GM12878 (cell line): ENCODE data around the gene UNC13A. TPM values are rescaled to one million over a fixed set of nuclear protein-coding genes. Genes with fewer than 3 reads are reported as not detected.

Experiments
- ATAC-seq: fragments of 200-7000 bp; cut with Tn5 transposase; 3 replicates; pipeline ENCODE4 v1.9.1; 2020; ENCODE audit warnings: mild to moderate bottlenecking, moderate library complexity
- BruUV-seq: library from RNA; stranded (reverse); fragments of 400-500 nt; replicated peaks from 2 replicates; lab custom pipeline; 2021; lab: Mats Ljungman, UMichigan
- CTCF ChIA-PET: fragments of 300-600 bp; sonication (Branson Sonifier 250); formaldehyde crosslinking; extraction: SDS; loops from one replicate; lab custom pipeline; 2021; ENCODE audit warnings: inconsistent platforms; lab: Yijun Ruan, JAX
- POLR2A ChIA-PET: fragments of 350-600 bp; formaldehyde crosslinking; extraction: SDS; loops from one replicate; lab custom pipeline; 2021; ENCODE audit warnings: inconsistent platforms; lab: Charles Lee
- RAD21 ChIA-PET: fragments of 300-600 bp; sonication (Branson Sonifier 250); formaldehyde crosslinking; loops from one replicate; lab custom pipeline; 2023; ENCODE audit warnings: antibody characterized with exemption; ENCODE audit not compliant: unreplicated experiment; lab: Charles Lee
- SMC1A ChIA-PET: fragments of 300-600 bp; sonication (Branson Sonifier 250); formaldehyde crosslinking; loops from one replicate; lab custom pipeline; 2023; ENCODE audit not compliant: unreplicated experiment, uncharacterized antibody; lab: Charles Lee
- DNase-seq: peaks from one replicate; pipeline ENCODE4 v3.0.0-alpha.2; 2011; ENCODE audit warnings: low read depth, low spot score
- FAIRE-seq: peaks from 3 replicates; lab custom pipeline; 2011; peaks lifted over from hg19 to GRCh38; lab: Jason Lieb, UNC
- H2AFZ ChIP-seq: 2 replicates; pipeline ENCODE4 v1.6.0; 2011; ENCODE audit warnings: low read depth, low read length, control low read depth; ENCODE audit not compliant: control insufficient read depth
- H3K27ac ChIP-seq: 2 replicates; pipeline ENCODE4 v1.5.1; 2011; ENCODE audit warnings: control low read depth; ENCODE audit not compliant: control insufficient read depth, insufficient read depth
- H3K27me3 ChIP-seq, 2 experiments: replicated peaks in 1 of 2; 2 replicates each; pipeline versions ENCODE4 v1.6.0 to v1.6.1; 2011; ENCODE audit warnings: low read length in 1 of 2; ENCODE audit not compliant: control insufficient read depth in 2 of 2, insufficient read depth in 2 of 2
- H3K36me3 ChIP-seq, 2 experiments: 2 replicates each; pipeline ENCODE4 v1.5.1; 2011; ENCODE audit warnings: low read length in 1 of 2; ENCODE audit not compliant: control insufficient read depth in 2 of 2, insufficient read depth in 2 of 2
- H3K4me1 ChIP-seq: 2 replicates; pipeline ENCODE4 v1.6.1; 2011; ENCODE audit warnings: mild to moderate bottlenecking, low read length, moderate library complexity, mixed read lengths; ENCODE audit not compliant: control insufficient read depth, insufficient read depth
- H3K4me2 ChIP-seq: 2 replicates; pipeline ENCODE4 v1.6.0; 2011; ENCODE audit warnings: control low read depth; ENCODE audit not compliant: control insufficient read depth, insufficient read depth
- H3K4me3 ChIP-seq: fragments of 200-600 bp; sonication (generic); 2 replicates; pipeline ENCODE4 v1.5.1; 2016
- H3K79me2 ChIP-seq: 2 replicates; pipeline ENCODE4 v1.6.0; 2011; ENCODE audit warnings: low read length; ENCODE audit not compliant: control insufficient read depth, insufficient read depth
- H3K9ac ChIP-seq: 2 replicates; pipeline ENCODE4 v1.8.0; 2011; ENCODE audit warnings: low read length, control low read depth, mixed read lengths; ENCODE audit not compliant: control insufficient read depth, insufficient read depth
- H3K9me3 ChIP-seq: replicated peaks from 3 replicates; pipeline ENCODE4 v1.5.1; 2011; ENCODE audit warnings: mild to moderate bottlenecking, low read length; ENCODE audit not compliant: control insufficient read depth, insufficient read depth
- H4K20me1 ChIP-seq: 2 replicates; pipeline ENCODE4 v1.6.0; 2011; ENCODE audit not compliant: control insufficient read depth, insufficient read depth
- BCL11A ChIP-seq: IDR thresholded peaks from 2 replicates; pipeline ENCODE4 v1.6.1; 2011; ENCODE audit warnings: low read depth, low read length
- CREB1 ChIP-seq: IDR thresholded peaks from 2 replicates; pipeline ENCODE4 v1.6.1; 2012; ENCODE audit warnings: low read depth, mild to moderate bottlenecking, inconsistent platforms
- CREM ChIP-seq: IDR thresholded peaks from 2 replicates; pipeline ENCODE4 v1.6.1; 2014; ENCODE audit warnings: antibody characterized with exemption, low read depth
- DPF2 ChIP-seq: fragments of 450-650 bp; IDR thresholded peaks from 2 replicates; pipeline ENCODE4 v1.6.1; 2017; ENCODE audit warnings: mild to moderate bottlenecking
- EED ChIP-seq: sonication (generic); IDR thresholded peaks from 2 replicates; pipeline ENCODE4 v1.6.1; 2016; ENCODE audit warnings: antibody characterized with exemption, low read depth
- NBN ChIP-seq: fragments of 450-650 bp; IDR thresholded peaks from 2 replicates; pipeline ENCODE4 v1.6.1; 2016
- PKNOX1 ChIP-seq: fragments of 450-650 bp; IDR thresholded peaks from 2 replicates; pipeline ENCODE4 v1.6.1; 2016; ENCODE audit warnings: mild to moderate bottlenecking
- RAD51 ChIP-seq: fragments of 450-650 bp; IDR thresholded peaks from 2 replicates; pipeline ENCODE4 v1.6.1; 2016; ENCODE audit warnings: moderate library complexity, mild to moderate bottlenecking, inconsistent platforms
- SUZ12 ChIP-seq: fragments of 200-600 bp; sonication (generic); IDR thresholded peaks from one replicate; pipeline ENCODE4 v1.6.1; 2018; ENCODE audit warnings: antibody characterized with exemption, mild to moderate bottlenecking; ENCODE audit not compliant: unreplicated experiment
- ZNF207 ChIP-seq: fragments of 450-650 bp; IDR thresholded peaks from 2 replicates; pipeline ENCODE4 v1.6.1; 2014; ENCODE audit warnings: antibody characterized with exemption, mild to moderate bottlenecking, borderline replicate concordance
- WGBS: methylation state at CpG from one replicate; pipeline ENCODE4 v1.1.6; 2016; ENCODE audit warnings: low lambda C conversion rate; ENCODE audit not compliant: insufficient replicate concordance, insufficient coverage; ENCODE audit errors: missing lambda C conversion rate; 5-methylcytosine and 5-hydroxymethylcytosine counted together
- in situ Hi-C: fragments of 300-500 bp; cut with MboI; formaldehyde crosslinking; loops from 9 replicates; pipeline ENCODE4 v1.14.3; 2018; ENCODE audit warnings: mixed read lengths
- intact Hi-C: fragments of 100-400 bp; cut with micrococcal nuclease; formaldehyde crosslinking; loops from one replicate; pipeline ENCODE4 v1.14.2; 2022; ENCODE audit not compliant: unreplicated experiment
- polyA plus RNA-seq, 11 experiments: library from polyadenylated mRNA; depleted of rRNA in 4 of 11; unstranded in 6 of 11; stranded (reverse) in 5 of 11; fragments of >200 nt; fragmentation: Nextera tagmentation in 4 of 11; fragmentation: Illumina TruSeq in 1 of 11; extraction: Ambion mirVana in 4 of 11; extraction: Trizol in 1 of 11; gene quantifications; 1 replicate in 1 of 11; 2 replicates in 10 of 11; pipeline versions ENCODE4 v1.2.1 to v1.2.3, GENCODE V29; 2011 to 2016; ENCODE audit warnings: inconsistent platforms in 2 of 11, missing spikeins in 2 of 11, low read depth in 1 of 11
- total RNA-seq, 4 experiments: library from RNA; depleted of rRNA in 3 of 4; stranded (reverse); fragments of >200 nt in 3 of 4; fragmentation: Illumina TruSeq in 1 of 4; extraction: Trizol in 1 of 4; gene quantifications; 2 replicates each; pipeline versions ENCODE4 v1.2.1 to v1.2.3, GENCODE V29; 2013 to 2021

UNC13A gene
- total and polyA plus RNA-seq, 10 of the 15 experiments (the other 5 are each of a cell fraction or from before 2014, with no cell fraction given) = under 0.01 to 0.23 (median 0.13) TPM; not detected in 1

- H3K79me2 ChIP-seq = no peaks in the 10 kb centered on the region
- TF ChIP-seq CREM (no peak), DPF2 (no peak)
- TF ChIP-seq, all 136 proteins: peak for 0
- no peak for DNase-seq
- intact Hi-C loops (no loop called here), in situ Hi-C loops (no loop called here)
- ChIA-PET SMC1A (interaction anchor here (0.7 to 1.3 kb wide), 2 partner anchors 14 to 376 kb away, joined by 3 read pairs; no protein-coding TSS in a partner anchor), CTCF (interaction anchor here (1.2 kb wide), 1 partner anchor 123 kb away, joined by 3 read pairs; no protein-coding TSS in a partner anchor), RAD21 (no interaction called here), POLR2A (no interaction called here)
- Histone ChIP-seq H3K9ac (no peak overlapping the region), H2AFZ (no peak overlapping the region), H4K20me1 (no peaks in the 10 kb centered on the region), H3K27ac (no peak overlapping the region), H3K4me2 (no peak overlapping the region), H3K27me3 (no peaks in the 10 kb centered on the region), H3K4me3 (no peak overlapping the region), H3K9me3 (no peaks in the 10 kb centered on the region; the same call in 2 of the 3 replicates), H3K4me1 (no peaks in the 10 kb centered on the region), H3K36me3 (no peaks in the 10 kb centered on the region)
- no TSS peak for BruUV-seq
- WGBS = 5% methylated on average over 2 of the region's 2 CpGs
- no peak for FAIRE-seq
- ATAC-seq = no peak
Observed at GRCh38 chr19:17618936-17619335, 69.2 kb downstream of the UNC13A start.

- Histone ChIP-seq H3K79me2 (no peaks in the 10 kb centered on the region), H3K4me2 (no peak overlapping the region), H3K27ac (no peak overlapping the region), H3K9ac (no peak overlapping the region), H3K9me3 (no peaks in the 10 kb centered on the region; the same call in 2 of the 3 replicates), H3K27me3 (no peaks in the 10 kb centered on the region), H3K36me3 (no peaks in the 10 kb centered on the region), H2AFZ (no peak overlapping the region), H4K20me1 (no peaks in the 10 kb centered on the region), H3K4me1 (no peaks in the 10 kb centered on the region), H3K4me3 (no peak overlapping the region)
- intact Hi-C loops = no loop called here
- in situ Hi-C loops = no loop called here
- BruUV-seq = no TSS peak
- ATAC-seq (no peak), FAIRE-seq (no peak), DNase-seq (no peak)
- TF ChIP-seq CREB1 (no peak), EED (no peak), ZNF207 (no peak), PKNOX1 (no peak), BCL11A (no peak), SUZ12 (no peak), RAD51 (no peak), NBN (no peak)
- WGBS = 62% methylated on average over 7 of the region's 7 CpGs
- ChIA-PET POLR2A (no interaction called here), RAD21 (no interaction called here), CTCF (interaction anchor here (0.6 to 1.2 kb wide), 2 partner anchors 122 to 202 kb away, joined by 3 read pairs; no protein-coding TSS in a partner anchor), SMC1A (interaction anchor here (1.3 kb wide), 1 partner anchor 14 kb away, joined by 3 read pairs; no protein-coding TSS in a partner anchor)
Observed at GRCh38 chr19:17618281-17618903, 69.8 kb downstream of the UNC13A start.
